Measurements from ENCODE around the gene PLEKHD1.

GRCh38 chr14:69460093-69460701 is 24.3 kb upstream of the PLEKHD1 start:
- TF ChIP-seq CTCF (IDR thresholded peaks at IDR 0.05; ENCODE audit: low read depth, low read length, poor library complexity, severe bottlenecking): peak; percentile 79
- no peak for TF ChIP-seq EZH2phosphoT487 (IDR thresholded peaks at IDR 0.05; ENCODE audit: borderline replicate concordance, low read length)
